ENCODE measurements around the gene DAPK2.

- TF ChIP-seq TCF7L2 (IDR thresholded peaks at IDR 0.05; ENCODE audit: low read depth, low read length), result no peak
- no peak for TF ChIP-seq ZBTB33 (CRISPR knock-in tag; IDR thresholded peaks at IDR 0.05)
- no peak for TF ChIP-seq ZNF224 (CRISPR knock-in tag; IDR thresholded peaks at IDR 0.05)
- TF ChIP-seq ATF3 (CRISPR knock-in tag; IDR thresholded peaks at IDR 0.05), result no peak
- TF ChIP-seq MAZ (IDR thresholded peaks at IDR 0.05; ENCODE audit: borderline replicate concordance, low read depth, low read length), result no peak
- TF ChIP-seq MAZ (CRISPR knock-in tag; IDR thresholded peaks at IDR 0.05; ENCODE audit: low read depth), result no peak
- no peak for TF ChIP-seq ARNT (IDR thresholded peaks at IDR 0.05)
- no peak for TF ChIP-seq ATF5 (CRISPR knock-in tag; IDR thresholded peaks at IDR 0.05; ENCODE audit: low read depth)
- TF ChIP-seq HNF4A (CRISPR knock-in tag; IDR thresholded peaks at IDR 0.05), result no peak
- no peak for TF ChIP-seq CTCF (CRISPR knock-in tag; IDR thresholded peaks at IDR 0.05)
- no peak for TF ChIP-seq XRCC5 (optimal IDR thresholded peaks at IDR 0.05; ENCODE audit: low read length)
Measured at GRCh38 chr15:64045774-64046420, 388 bp downstream of the DAPK2 start.

Measured in HepG2 (cell line).